Neural crest cell (in vitro differentiated cells): ENCODE results near the gene SOST. TPM values are rescaled to one million over a fixed set of nuclear protein-coding genes. Genes with fewer than 3 reads are reported as not detected.

Source experiments
- DNase-seq: peaks from one replicate; pipeline ENCODE4 v3.0.0; 2021; ENCODE audit warnings: low read depth, mixed read lengths, low spot score
- H3K27ac Mint-ChIP-seq: one replicate; pipeline ENCODE4 v1.8.0; 2021; ENCODE audit warnings: mild to moderate bottlenecking, mixed read lengths; ENCODE audit not compliant: unreplicated experiment
- H3K27me3 Mint-ChIP-seq: 2 replicates; pipeline ENCODE4 v1.8.0; 2021; ENCODE audit warnings: low read depth, mild to moderate bottlenecking, mixed read lengths
- H3K36me3 Mint-ChIP-seq: 2 replicates; pipeline ENCODE4 v1.8.0; 2021; ENCODE audit warnings: low read depth, mild to moderate bottlenecking, mixed read lengths
- H3K4me1 Mint-ChIP-seq: 2 replicates; pipeline ENCODE4 v1.8.0; 2021; ENCODE audit warnings: mixed read lengths
- H3K4me3 Mint-ChIP-seq: one replicate; pipeline ENCODE4 v1.8.0; 2021; ENCODE audit warnings: mild to moderate bottlenecking, mixed read lengths
- H3K9me3 Mint-ChIP-seq: 2 replicates; pipeline ENCODE4 v1.8.0; 2021; ENCODE audit warnings: mixed read lengths
- total RNA-seq: library from RNA; stranded (reverse); gene quantifications from 2 replicates; pipeline ENCODE4 v1.2.1, GENCODE V29; 2021
- TF ChIP-seq, protein P1 (sequence below): fragments of 200-600 bp; sonication (generic); conservative IDR thresholded peaks from 2 replicates; pipeline ENCODE4 v1.5.0; 2021; ENCODE audit warnings: antibody characterized with exemption, mild to moderate bottlenecking

SOST gene
- total RNA-seq, 1 donor from 2014 or later, result not detected

DNA sequence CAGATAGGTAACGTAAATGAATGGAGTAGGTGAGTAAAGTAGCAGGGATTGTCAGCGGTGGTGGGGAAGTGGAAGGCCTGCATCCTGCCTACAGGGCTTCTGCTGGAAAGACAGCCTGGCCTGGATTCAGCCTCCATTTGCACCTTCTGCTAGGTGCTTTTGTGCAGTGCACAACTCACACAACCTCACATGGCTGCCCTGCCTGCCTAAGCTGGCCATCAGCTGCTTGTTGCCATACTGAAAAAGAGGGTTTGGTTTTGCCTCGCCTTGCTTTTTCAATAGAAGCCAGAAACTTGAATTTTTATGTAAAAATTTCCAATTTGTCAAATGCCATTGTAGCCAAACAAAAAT is 36.3 kb downstream of the SOST start:
- TF ChIP-seq, protein P1, sequence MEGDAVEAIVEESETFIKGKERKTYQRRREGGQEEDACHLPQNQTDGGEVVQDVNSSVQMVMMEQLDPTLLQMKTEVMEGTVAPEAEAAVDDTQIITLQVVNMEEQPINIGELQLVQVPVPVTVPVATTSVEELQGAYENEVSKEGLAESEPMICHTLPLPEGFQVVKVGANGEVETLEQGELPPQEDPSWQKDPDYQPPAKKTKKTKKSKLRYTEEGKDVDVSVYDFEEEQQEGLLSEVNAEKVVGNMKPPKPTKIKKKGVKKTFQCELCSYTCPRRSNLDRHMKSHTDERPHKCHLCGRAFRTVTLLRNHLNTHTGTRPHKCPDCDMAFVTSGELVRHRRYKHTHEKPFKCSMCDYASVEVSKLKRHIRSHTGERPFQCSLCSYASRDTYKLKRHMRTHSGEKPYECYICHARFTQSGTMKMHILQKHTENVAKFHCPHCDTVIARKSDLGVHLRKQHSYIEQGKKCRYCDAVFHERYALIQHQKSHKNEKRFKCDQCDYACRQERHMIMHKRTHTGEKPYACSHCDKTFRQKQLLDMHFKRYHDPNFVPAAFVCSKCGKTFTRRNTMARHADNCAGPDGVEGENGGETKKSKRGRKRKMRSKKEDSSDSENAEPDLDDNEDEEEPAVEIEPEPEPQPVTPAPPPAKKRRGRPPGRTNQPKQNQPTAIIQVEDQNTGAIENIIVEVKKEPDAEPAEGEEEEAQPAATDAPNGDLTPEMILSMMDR, result no peak
- Mint-ChIP-seq H3K4me3 (peak overlapping the region; percentile 86), H3K9me3 (no peaks in the 10 kb centered on the region), H3K4me1 (peaks cover 46% of the 10 kb centered on the region), H3K36me3 (no peaks in the 10 kb centered on the region), H3K27me3 (no peaks in the 10 kb centered on the region), H3K27ac (no peak overlapping the region)
- DNase-seq, result no peak

GRCh38 chr17:43721537-43722268 is 36.9 kb downstream of the SOST start:
- H3K9me3 Mint-ChIP-seq, result no peaks in the 10 kb centered on the region
- H3K27me3 Mint-ChIP-seq, result no peaks in the 10 kb centered on the region
- no peak overlapping the region for H3K27ac Mint-ChIP-seq
- TF ChIP-seq, protein P1, result no peak
- peak overlapping the region; percentile 86 for H3K4me3 Mint-ChIP-seq
- H3K4me1 Mint-ChIP-seq, result peaks cover 46% of the 10 kb centered on the region
- H3K36me3 Mint-ChIP-seq, result no peaks in the 10 kb centered on the region
- DNase-seq, result no peak

DNA sequence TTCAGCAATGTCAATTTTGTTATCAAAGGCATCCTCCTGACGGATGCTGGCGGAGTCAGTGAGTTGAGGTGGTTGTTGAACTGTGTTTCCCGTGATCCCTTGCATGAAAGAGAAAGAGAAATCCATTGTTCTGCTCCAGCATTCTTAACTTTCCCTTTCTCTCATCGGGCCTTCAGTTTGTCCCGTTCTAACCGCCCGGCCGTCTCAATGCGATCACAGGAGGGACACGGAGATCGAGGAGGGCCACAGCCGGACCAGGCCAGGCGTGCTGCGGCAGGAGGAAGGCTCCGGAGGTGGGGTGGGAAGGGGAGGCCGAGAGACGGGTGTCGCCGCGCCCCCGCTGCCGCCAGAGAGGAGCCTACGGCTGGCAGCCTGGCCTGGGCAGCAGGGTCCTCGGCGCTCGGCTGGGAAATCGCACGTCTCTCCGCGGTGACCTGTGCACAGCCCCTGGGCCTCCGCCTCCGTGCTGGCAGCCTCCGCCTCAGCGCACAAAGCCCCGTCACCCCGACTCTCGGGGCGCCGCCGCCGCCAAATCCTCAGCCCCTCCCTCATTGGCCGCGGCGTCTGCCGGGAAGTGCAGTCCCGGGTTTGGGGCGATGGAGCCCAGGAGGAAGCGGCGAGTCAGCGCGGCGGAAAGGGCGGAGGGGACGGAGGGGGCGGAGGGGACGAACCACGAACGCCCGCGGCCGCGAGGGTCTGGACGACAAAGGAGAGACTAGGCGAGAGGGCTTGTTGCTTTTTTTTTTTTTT is 38.1 kb downstream of the SOST start:
- Mint-ChIP-seq H3K9me3 (no peaks in the 10 kb centered on the region), H3K4me1 (peaks cover 46% of the 10 kb centered on the region), H3K27ac (peak overlapping the region; percentile 100), H3K4me3 (peak overlapping the region; percentile 86), H3K27me3 (peaks cover 3% of the 10 kb centered on the region), H3K36me3 (no peaks in the 10 kb centered on the region)
- DNase-seq, result peak; percentile 60
- TF ChIP-seq, protein P1, result no peak

DNA sequence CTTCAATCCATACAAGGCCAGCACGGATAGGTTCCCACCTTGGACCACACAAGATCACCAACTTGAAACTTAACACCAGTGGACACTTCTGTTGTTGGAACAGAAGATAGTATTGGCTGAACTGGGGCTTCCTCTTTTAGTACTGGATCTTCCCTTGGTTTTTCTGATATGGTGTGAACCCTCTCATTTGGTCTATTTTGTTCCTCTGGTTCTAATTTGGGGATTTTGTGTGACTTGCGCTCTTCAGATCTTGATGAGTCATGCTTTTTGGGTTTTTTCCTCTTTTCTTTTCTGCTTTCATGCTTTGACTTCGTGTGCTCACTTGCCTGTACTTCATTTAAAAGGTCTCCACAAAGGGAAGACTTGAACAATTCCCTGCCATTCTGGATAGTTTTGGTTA is 39.0 kb downstream of the SOST start:
- Mint-ChIP-seq H3K4me3 (peak overlapping the region; percentile 86), H3K4me1 (peaks cover 47% of the 10 kb centered on the region), H3K9me3 (no peaks in the 10 kb centered on the region), H3K27me3 (peaks cover 11% of the 10 kb centered on the region), H3K36me3 (no peaks in the 10 kb centered on the region), H3K27ac (peak overlapping the region; percentile 100)
- TF ChIP-seq, protein P1, result no peak
- DNase-seq, result no peak

DNA sequence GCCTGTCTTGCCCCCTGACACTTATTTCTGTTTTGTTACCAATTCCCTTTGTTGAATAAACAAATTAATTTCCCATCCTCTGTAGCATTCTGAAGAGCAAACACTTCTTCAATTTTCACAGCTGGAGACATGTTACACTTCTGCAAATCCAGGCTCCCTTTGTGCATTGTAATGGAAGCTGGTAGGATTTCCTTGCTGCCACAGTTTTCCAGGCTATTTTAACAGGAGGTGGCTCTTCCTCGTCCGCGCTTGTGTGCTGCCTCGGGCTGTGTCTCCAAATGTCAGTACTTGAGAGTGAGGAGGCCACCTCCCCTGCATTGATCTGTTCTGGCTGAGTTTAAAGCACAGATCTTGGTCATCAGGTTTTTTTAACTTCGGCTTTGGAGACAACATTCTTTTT is 40.0 kb downstream of the SOST start:
- H3K4me3 Mint-ChIP-seq, result peak overlapping the region; percentile 17
- H3K9me3 Mint-ChIP-seq, result no peaks in the 10 kb centered on the region
- TF ChIP-seq, protein P1, result no peak
- peaks cover 52% of the 10 kb centered on the region for H3K4me1 Mint-ChIP-seq
- peaks cover 18% of the 10 kb centered on the region for H3K27me3 Mint-ChIP-seq
- H3K36me3 Mint-ChIP-seq, result no peaks in the 10 kb centered on the region
- no peak for DNase-seq
- H3K27ac Mint-ChIP-seq, result no peak overlapping the region
